C4-2B (cell line): ENCODE data around the gene AFP.

Experiments
- H3K27ac ChIP-seq: fragments of 450-650 bp; 2 replicates; pipeline ENCODE4 v1.5.1; 2017
- ZFX ChIP-seq: fragments of 450-650 bp; IDR thresholded peaks from 2 replicates; pipeline ENCODE4 v1.6.1; 2017
- TF ChIP-seq, protein P1 (sequence below): fragments of 450-650 bp; conservative IDR thresholded peaks from 2 replicates; pipeline ENCODE4 v1.5.1; 2017; ENCODE audit warnings: mild to moderate bottlenecking

Gene AFP

DNA sequence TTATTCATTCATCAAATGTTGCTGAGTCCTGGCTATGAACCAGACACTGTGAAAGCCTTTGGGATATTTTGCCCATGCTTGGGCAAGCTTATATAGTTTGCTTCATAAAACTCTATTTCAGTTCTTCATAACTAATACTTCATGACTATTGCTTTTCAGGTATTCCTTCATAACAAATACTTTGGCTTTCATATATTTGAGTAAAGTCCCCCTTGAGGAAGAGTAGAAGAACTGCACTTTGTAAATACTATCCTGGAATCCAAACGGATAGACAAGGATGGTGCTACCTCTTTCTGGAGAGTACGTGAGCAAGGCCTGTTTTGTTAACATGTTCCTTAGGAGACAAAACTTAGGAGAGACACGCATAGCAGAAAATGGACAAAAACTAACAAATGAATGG is 1.7 kb upstream of the AFP start:
- TF ChIP-seq ZFX = no peak
- TF ChIP-seq, protein P1, sequence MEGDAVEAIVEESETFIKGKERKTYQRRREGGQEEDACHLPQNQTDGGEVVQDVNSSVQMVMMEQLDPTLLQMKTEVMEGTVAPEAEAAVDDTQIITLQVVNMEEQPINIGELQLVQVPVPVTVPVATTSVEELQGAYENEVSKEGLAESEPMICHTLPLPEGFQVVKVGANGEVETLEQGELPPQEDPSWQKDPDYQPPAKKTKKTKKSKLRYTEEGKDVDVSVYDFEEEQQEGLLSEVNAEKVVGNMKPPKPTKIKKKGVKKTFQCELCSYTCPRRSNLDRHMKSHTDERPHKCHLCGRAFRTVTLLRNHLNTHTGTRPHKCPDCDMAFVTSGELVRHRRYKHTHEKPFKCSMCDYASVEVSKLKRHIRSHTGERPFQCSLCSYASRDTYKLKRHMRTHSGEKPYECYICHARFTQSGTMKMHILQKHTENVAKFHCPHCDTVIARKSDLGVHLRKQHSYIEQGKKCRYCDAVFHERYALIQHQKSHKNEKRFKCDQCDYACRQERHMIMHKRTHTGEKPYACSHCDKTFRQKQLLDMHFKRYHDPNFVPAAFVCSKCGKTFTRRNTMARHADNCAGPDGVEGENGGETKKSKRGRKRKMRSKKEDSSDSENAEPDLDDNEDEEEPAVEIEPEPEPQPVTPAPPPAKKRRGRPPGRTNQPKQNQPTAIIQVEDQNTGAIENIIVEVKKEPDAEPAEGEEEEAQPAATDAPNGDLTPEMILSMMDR = peak; percentile 37
- no peak overlapping the region for H3K27ac ChIP-seq

- no peak for TF ChIP-seq ZFX
- TF ChIP-seq, protein P1 = no peak
- no peak overlapping the region for H3K27ac ChIP-seq
Observed at GRCh38 chr4:73436674-73437557, 895 bp downstream of the AFP start.

DNA sequence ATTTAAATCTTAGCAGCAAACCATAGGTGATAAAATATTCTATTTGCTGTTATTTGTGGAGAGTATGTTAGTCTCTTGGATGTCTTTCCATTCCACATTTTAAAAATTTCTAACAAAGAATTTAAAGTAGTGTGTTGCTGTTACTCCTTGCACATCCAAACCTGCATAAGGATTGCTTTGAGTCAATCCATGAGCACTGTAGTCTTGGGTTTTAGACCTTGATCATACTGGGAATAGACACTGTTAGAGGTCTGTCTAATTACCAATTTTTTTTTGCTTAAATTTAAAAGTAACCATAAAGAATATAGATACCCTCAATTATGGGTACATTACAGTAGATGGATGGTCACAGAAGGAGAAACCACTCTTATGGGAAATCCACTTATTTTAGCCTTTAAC is 1.5 kb downstream of the AFP start:
- TF ChIP-seq, protein P1 = no peak
- no peak for TF ChIP-seq ZFX
- no peak overlapping the region for H3K27ac ChIP-seq

- no peak overlapping the region for H3K27ac ChIP-seq
- TF ChIP-seq ZFX = no peak
- TF ChIP-seq, protein P1 = no peak
Observed at GRCh38 chr4:73438048-73438447, 2.0 kb downstream of the AFP start.

- TF ChIP-seq, protein P1 = no peak
- TF ChIP-seq ZFX = no peak
- H3K27ac ChIP-seq = no peak overlapping the region
Observed at GRCh38 chr4:73438582-73439215, 2.7 kb downstream of the AFP start.

DNA sequence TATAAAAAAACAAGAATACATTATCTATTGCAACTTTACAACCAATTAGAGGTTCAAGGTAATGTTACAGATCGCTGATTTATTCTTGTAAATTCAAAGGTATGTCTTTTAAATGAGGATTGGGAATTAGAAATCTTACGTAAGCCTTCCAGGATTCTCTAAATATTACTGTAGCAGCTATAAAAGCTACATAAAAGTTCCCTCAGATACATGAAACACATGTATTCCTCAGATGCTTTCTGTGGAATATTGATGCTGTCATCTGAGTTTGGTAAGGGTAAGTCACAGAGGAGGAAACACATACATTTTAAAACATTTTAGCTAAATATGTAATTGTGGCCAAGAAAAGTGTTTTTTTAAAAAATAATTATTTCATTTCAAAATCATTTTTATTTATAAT is 3.4 kb downstream of the AFP start:
- no peak for TF ChIP-seq ZFX
- TF ChIP-seq, protein P1 = no peak
- H3K27ac ChIP-seq = no peak overlapping the region

DNA sequence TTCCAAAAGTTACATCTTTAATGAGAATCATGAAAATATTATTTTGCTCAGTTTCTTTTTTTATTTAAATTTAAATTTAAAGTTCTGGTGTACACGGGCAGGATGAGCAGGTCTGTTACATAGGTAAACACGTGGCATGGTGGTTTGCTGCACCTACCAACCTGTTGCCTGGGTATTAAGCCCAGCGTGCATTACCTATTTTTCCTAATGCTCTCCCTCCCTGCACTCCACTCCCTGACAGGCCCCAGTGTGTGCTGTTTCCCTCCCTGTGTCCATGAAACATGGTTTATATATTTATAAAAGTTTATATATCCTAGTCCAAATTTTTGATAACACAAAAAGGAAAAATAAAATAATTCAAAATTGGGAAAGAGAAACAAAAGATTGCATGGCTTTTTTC is 4.0 kb downstream of the AFP start:
- no peak overlapping the region for H3K27ac ChIP-seq

More for the DNA sequence above, 4.0 kb downstream of the AFP start:
- TF ChIP-seq, protein P1 = no peak
- TF ChIP-seq ZFX = no peak
